Stimulated activated CD8-positive, alpha-beta memory T cell treated with anti-CD3 and anti-CD28 coated beads, Interleukin-7, amount 100 ng/mL, for 48 hours (primary cell): ENCODE results near the gene FSTL4.
A peak's percentile ranks its signal among the peaks of the same experiment; 100 is the strongest.

Experiments
- DNase-seq, 2 donors: peaks; one replicate each; pipeline ENCODE4 v3.0.0-alpha.2; 2020; ENCODE audit warnings: low read depth in 1 of 2; ENCODE audit errors: extremely low read depth in 1 of 2

The FSTL4 gene

GRCh38 chr5:133331941-133332340 is 280.4 kb downstream of the FSTL4 start:
- DNase-seq = no peak

DNA sequence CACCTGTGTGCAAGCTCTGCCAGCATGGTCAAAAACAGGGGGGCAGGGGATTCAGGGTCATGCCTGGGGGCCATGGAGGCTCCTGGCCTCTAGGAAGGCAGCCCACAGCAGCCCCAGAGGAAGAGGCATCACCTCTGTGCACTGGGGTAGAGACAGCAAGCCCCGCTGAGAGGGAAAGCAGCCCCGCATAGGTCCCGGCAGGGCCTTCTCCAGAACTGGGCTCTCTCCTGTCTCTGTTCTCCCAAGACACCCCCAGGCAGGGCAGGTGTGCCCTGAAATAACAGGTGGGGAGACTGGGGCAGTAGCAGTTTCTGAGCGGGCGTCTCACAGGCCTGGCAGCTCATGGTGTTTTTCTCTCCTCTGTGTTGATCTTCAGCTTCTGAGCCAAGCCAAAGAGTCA is 281.4 kb downstream of the FSTL4 start:
- no peak for DNase-seq

DNA sequence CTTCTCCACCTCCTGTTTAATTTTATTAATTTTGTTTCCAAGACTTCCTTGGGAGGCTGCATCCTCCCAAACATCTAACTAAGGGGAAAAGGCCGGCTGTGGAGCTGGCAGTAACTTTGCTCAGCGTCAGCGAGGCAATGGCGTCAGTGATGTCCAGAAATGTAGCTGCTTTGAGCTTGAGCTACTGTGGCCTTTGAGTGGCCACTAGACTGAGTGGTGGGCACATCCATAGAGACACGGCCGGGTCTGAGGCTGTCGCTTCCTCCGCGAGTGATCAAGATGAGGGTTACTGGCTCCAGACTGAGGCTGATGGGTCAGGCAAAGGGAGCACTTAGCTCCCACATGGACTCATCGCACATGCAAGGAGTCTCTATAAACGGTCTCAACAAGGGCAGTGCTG is 283.5 kb downstream of the FSTL4 start:
- DNase-seq = no peak

DNA sequence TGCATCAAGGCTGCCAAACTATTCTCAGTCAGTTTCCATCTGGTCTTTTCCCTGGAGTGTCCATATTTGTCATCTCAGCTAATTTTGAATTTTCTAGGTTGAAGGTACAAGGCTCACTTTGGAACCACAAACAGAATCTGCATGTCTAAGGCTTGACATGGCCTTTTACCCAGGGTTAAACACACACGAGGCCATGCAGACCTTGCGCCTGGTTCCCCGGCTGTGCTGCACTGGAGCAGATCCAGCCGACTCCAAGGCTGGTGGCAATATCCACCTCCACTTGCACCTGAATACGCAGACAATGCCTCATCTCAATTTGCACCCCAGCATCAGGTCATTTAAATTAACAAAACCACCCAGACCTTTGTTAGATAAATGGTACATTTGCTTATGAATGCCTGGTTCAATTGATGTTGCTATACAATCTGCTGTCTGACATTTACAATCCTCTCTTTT is 284.4 kb downstream of the FSTL4 start:
- no peak for DNase-seq

DNA sequence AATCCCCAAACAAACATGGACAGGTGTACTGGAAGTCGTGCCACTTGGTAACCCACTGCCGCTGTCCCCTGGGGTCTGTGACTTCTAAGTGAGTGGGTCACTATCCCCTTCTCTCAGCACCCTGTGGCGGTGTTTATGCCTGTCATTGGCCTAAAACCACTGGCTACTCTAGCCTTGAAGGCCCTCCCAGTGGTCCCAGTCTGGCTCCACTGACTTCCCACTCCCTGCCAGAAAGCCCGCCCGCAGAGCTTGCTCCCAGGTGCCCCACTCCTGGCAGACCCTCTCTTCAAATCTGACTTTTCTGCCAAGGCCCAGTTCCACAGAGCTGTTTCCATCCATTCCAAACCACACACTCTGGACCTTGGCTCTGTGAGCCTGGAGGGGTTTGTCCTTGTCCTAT is 286.0 kb downstream of the FSTL4 start:
- no peak for DNase-seq

- no peak for DNase-seq
Measured at GRCh38 chr5:133325864-133326263, 286.5 kb downstream of the FSTL4 start.

- DNase-seq = no peak
Measured at GRCh38 chr5:133324926-133325325, 287.4 kb downstream of the FSTL4 start.

DNA sequence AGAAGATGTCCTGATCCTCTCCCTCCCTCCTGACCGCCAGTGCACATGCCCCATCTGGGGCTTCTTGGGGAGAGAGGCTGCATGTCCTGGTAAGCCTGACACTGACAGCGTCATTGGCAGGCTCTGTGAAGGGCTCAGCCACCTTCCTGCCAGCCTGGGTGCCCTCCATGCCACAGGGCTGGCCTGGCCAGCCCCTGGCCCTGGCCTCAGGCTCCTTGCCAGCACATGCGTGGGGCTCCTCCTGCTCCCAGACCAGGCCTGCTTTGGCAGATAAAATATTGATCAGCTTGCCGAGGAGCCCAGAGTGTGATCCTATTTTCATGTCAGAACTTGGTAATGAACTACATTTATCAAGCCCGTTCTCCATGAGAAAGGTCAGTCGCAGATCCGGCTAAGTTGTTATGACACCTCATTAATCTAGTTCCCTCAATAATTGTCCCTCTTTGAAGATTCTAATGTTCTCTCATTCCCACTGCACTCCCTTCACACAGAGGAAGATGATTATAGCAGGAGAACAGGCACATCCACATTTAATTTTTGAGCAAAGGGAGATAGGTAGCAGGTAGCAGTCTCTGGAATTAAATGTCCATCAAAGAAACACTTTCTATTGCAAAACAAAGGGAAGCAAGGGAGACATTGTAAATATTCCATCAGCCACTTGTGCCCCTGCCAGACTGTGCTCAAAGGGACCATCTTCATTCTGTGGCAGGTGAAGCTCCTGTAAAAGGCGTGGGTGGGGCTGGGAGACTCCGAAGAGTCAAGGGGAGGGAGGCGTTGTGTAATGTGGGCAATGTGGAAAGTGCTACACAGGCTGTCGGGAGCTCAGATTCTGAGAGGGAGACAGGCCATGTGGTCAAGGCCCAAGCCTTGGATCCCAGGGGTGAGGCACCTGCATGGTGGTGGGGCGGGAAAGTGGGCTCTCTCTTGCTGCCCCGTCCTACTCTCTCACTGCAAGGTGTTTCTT is 288.6 kb downstream of the FSTL4 start:
- no peak for DNase-seq

GRCh38 chr5:133322743-133323142 is 289.6 kb downstream of the FSTL4 start:
- DNase-seq = no peak

DNA sequence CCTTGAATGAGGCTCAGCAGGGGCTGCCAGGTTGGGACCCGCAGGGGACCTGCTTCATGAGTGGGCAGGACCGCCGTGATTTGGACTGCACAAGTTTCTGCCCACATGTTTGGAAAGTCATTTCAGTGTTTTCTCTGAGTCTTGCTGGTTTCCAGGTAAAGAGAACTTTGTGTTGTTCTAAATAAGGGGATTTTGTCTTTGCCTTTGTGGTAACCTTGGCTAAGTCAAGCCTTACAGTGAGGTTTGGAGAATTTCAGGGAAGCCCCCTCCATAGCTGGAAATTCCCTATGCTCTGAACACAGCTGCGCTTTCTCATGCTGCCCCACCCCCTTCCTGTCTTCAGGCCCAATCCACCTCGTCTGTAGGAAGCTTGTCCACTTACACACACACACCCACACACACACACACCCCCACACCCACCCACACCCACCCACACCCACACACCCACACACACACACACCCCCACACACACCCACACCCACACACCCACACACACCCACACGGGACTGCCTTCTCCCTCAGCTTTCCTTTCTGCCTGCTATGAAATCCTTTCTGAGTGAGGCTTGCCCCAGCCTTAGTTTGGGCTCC is 290.4 kb downstream of the FSTL4 start:
- peak; percentile 18 to 28 for DNase-seq

GRCh38 chr5:133321286-133321832 is 291.0 kb downstream of the FSTL4 start:
- no peak for DNase-seq

DNA sequence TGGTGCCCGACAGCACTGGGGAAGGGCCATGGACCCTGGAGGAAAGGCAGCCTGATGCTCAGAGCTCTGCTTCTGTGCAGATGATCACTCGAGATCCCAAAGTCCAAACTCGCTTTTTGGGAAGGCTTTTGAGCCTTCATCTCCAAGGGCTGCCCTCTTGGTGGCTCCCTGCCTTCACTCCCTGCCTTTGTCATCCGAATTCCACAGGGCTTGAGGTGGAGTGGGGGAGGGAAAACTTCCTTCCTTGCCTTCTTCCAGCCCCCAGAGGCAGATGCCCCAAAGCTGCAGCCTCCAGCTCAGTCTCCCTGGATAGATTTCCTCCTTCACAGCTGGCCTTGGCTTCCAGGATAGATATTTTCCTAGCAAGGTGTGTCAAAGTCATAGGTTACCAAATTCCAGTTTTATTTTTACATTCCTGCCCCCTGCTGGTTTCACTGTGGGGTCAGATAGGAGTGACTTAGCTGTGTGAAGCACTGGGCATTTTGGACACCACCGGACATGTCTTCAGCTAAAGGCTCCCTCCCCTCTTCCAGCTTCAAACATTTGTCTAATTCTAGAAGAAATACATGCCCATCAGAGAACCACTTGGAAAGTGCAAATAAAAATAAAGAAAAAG is 292.3 kb downstream of the FSTL4 start:
- DNase-seq = no peak

DNA sequence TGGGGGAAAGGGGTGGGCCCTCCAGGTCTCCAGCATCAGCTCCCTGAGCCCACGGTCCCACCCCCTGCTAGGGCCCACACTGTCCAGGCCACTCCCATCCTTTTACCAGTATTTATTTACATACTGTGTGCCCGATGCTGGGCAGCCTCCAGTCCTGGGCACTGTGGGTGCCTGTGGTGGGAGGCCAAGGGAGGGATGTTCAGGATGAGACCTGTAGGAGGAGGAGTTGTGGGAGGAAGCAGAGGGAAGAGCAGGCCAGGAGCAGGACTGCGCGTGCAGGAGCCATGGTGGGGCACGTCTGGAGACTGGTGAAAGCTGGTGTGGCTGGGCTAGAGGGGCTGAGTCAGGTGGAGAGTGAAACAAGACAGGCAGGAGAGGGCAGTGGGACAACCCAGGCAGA is 293.1 kb downstream of the FSTL4 start:
- DNase-seq = no peak

GRCh38 chr5:133317558-133317957 is 294.8 kb downstream of the FSTL4 start:
- DNase-seq = no peak

- DNase-seq = no peak
Measured at GRCh38 chr5:133316346-133317343, 295.7 kb downstream of the FSTL4 start.

- DNase-seq = no peak
Measured at GRCh38 chr5:133314086-133314485, 298.3 kb downstream of the FSTL4 start.

GRCh38 chr5:133311176-133311575 is 301.2 kb downstream of the FSTL4 start:
- no peak for DNase-seq

GRCh38 chr5:133309984-133310621 is 302.2 kb downstream of the FSTL4 start:
- DNase-seq = no peak

DNA sequence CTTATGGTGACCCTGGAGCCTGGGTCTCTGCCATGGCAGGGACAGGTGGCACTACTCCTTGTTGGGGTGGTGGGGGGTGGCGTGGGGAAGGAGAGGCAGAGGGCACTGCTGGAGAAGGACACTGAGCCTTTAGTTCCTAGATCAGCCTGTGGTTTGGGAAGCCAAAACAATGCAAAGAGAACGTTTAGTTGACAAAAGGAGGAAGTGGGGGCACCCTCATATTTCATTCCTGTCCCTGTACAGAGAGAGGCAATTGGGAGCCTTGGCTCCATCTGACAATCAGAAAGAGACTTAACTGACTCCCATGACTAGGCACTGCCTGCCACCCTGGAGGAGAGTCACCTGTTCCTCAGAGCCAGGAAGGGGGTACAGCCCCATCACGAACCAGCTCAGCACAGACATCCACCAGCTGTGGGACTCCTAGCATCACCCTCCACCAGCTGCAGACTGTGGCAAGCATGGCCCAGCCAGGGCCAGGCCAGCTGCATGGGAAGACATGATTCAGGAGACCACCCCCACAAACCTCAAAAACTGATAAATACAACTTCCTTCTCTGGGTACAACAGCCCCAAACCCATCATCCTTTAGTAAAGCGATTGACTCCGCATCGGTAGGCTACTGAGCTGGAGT is 303.1 kb downstream of the FSTL4 start:
- DNase-seq = no peak
